Uterus (tissue), 2 donors: ENCODE data around the gene SRBD1.

Source experiments
- POLR2A ChIP-seq, 2 donors: fragments of 450-650 bp; IDR thresholded peaks; one replicate each; pipeline ENCODE4 v1.6.1; 2016; ENCODE audit warnings: antibody characterized with exemption in 2 of 2, mild to moderate bottlenecking in 1 of 2, moderate library complexity in 1 of 2
- TF ChIP-seq, protein P1 (sequence below), 4 experiments: fragments of 200-600 bp in 2 of 4; fragments of 450-650 bp in 2 of 4; sonication (generic) in 2 of 4; IDR thresholded peaks; one replicate each; pipeline ENCODE4 v1.5.1; 2016 to 2019; ENCODE audit warnings: antibody characterized with exemption in 4 of 4, mild to moderate bottlenecking in 2 of 4, moderate library complexity in 1 of 4

DNA sequence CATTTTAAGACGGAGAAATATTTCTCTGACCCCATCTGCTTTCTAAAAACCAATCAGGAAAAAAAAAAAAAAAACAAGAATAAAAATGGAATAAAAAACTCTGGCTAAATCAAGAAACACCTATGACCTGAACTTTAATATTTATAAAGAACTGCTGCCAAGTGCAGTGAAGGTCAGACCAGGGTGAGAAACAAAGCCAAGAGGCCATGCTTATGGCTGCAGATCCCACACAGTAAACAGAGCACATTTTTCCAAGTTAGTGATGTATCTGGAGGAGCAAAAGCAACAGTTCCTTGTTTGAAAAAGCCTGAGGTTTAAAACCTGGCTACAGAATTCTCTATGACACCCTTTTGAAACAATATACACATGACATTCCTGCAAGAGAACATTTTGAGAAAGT, 242.3 kb downstream of the SRBD1 start:
- TF ChIP-seq, protein P1, sequence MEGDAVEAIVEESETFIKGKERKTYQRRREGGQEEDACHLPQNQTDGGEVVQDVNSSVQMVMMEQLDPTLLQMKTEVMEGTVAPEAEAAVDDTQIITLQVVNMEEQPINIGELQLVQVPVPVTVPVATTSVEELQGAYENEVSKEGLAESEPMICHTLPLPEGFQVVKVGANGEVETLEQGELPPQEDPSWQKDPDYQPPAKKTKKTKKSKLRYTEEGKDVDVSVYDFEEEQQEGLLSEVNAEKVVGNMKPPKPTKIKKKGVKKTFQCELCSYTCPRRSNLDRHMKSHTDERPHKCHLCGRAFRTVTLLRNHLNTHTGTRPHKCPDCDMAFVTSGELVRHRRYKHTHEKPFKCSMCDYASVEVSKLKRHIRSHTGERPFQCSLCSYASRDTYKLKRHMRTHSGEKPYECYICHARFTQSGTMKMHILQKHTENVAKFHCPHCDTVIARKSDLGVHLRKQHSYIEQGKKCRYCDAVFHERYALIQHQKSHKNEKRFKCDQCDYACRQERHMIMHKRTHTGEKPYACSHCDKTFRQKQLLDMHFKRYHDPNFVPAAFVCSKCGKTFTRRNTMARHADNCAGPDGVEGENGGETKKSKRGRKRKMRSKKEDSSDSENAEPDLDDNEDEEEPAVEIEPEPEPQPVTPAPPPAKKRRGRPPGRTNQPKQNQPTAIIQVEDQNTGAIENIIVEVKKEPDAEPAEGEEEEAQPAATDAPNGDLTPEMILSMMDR (IDR thresholded peaks at IDR 0.05) = no peak
- TF ChIP-seq POLR2A (IDR thresholded peaks at IDR 0.05) = no peak
